Left ventricle myocardium superior (tissue), 1 donor: ENCODE data around the gene ZNF615. TPM values are rescaled to one million over a fixed set of nuclear protein-coding genes. Genes with fewer than 3 reads are reported as not detected.
"Not testable (repeated sequence)": the region's sequence is repeated elsewhere in the genome, so short reads cannot be mapped to it uniquely, and the experiment has no call there.

Experiments used
- ATAC-seq: fragments of 200-7000 bp; cut with Tn5 transposase; one replicate; pipeline ENCODE4 v1.9.1; 2020; ENCODE audit warnings: mild to moderate bottlenecking, moderate library complexity
- DNase-seq: peaks from one replicate; pipeline ENCODE4 v3.0.0-alpha.2; 2020
- intact Hi-C: fragments of 100-400 bp; cut with micrococcal nuclease; formaldehyde crosslinking; loops from one replicate; pipeline ENCODE4 v1.11.0; 2022
- long read RNA-seq: library from polyadenylated mRNA; unstranded; transcript quantifications from one replicate; pipeline ENCODE4 v2.0.0, GENCODE V29; 2021
- total RNA-seq: library from RNA; stranded (reverse); fragmentation: NEBNext Ultra II Directional; extraction: Animal tissue kit (Norgen Biotek cat#: 25700); gene quantifications from one replicate; pipeline ENCODE4 v1.2.1, GENCODE V29; 2021
- donor health status: DM: no; HTN: yes; CAD: no; lungs with severe emphysema.

Gene ZNF615
- total RNA-seq = 12.2 TPM
- long read RNA-seq, full-length matches to known transcripts = 6 of 10 reads
- long read RNA-seq, partial matches to known transcripts = 0 of 10 reads
- long read RNA-seq, other reads (novel, unspliced or antisense) = 4 of 10 reads

- ATAC-seq (peak; percentile 99), DNase-seq (peak; percentile 94)
- intact Hi-C loops = no loop called here
Observed at GRCh38 chr19:52007806-52008557, at the start of gene ZNF615. ZNF615 (minus strand) TSS chr19:52008211; CDS start chr19:52003711, 4,500 bp downstream.

DNA sequence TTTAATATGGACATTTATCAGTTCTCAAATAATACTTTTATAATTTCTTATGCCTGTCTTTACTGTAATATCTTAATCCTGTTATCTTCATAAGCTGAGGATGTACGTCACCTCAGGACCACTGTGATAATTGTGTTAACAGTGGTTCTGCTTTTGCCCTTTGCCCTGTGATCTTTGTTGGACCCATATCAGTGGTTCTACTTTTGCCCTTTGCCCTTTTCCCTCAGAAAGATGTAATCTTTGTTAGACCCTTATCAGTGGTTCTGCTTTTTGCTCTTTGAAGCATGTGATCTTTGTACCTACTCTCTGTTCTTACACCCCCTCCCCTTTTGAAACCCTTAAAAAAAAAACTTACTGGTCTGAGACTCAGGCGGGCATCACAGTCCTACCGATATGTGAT is 48.5 kb upstream of the ZNF615 start:
- ATAC-seq, intact Hi-C loops, DNase-seq: not testable (repeated sequence)

DNA sequence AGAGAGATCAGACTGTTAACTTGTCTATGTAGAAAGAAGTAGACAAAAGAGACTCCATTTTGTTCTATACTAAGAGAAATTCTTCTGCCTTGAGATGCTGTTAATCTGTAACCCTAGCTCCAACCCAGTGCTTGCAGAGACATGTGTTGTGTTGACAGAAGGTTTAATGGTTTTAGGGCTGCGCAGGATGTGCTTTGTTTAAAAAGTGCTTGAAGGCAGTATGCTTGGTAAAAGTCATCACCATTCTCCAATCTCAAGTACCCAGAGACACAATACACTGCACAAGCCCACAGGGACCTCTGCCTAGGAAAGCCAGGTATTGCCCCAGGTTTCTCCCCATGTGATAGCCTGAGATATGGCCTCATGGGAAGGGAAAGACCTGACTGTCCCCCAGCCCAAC is 43.7 kb upstream of the ZNF615 start:
- intact Hi-C loops, ATAC-seq, DNase-seq: not testable (repeated sequence)

DNA sequence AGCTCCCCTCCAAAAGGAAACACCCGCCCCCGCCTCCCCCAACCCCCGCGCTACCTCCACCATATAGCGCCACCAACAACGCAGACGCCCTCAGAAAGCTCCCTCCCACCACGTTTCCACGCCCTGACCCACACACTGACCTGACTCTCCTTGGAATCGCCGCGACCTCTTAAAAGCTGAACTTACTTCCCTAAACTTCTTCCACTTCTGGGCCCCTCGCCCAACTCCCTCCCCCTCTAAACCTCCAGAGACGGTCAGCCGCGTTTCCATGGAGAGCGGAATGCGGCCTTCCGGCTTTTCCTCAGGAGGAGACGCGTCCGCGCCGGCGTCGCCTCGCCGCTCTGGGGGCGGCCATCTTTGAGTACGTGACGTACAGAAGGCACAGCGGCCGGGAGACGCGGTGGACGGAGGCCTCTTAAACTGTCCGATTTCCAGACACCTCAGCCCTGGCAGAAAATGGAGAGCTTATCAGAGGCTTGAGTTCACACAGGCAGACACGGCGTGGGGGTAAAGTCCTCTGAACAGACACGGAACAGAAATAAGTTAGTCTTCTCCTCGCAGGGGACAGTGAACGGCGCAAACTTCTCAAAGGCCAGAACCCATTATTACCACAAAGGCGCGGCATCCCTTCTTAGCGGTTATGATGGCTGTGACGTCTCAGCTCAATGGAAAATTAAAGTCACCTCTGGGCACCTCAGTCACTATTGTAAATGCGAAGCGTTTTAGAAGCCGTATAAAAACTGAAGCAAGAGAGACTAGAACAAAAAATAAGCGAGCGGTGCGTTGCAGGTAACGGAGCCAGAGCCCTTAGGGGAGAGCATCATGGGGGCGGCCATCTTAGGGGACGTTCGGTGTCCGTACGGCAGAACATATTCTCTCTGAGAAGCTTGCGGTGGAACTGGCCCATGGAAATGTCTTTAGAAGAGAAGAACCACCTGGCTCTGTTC is 40.8 kb upstream of the ZNF615 start, which contains the start of gene ZNF432:
ZNF432 (minus strand) TSS at position 284 of the 947 bp plus-strand sequence. CDS start 1,970 bp downstream, outside the sequence.
- DNase-seq = peak; percentile 97
- intact Hi-C loops = no loop called here

DNA sequence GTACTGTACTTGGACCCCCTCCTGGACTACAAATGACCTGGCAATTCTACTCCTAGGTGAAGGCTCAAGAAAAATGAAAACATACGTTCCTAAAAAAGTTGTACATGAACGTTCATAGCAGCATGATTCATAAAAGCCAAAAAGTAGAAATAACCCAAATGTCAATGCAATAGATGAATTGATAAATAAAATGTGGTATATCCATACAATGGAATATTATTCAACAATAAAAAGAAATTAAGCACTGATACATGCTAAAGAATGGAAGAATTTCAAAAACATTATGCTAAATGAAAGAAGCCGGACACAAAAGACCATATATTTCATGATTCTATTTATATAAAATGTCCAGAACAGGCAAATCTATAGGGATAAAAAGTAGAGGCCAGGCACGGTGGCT is 31.2 kb upstream of the ZNF615 start:
- intact Hi-C loops = no loop called here
- ATAC-seq = no peak
- DNase-seq = no peak

More for the DNA sequence above, 40.8 kb upstream of the ZNF615 start, which contains the start of gene ZNF432:
- peak; percentile 98 for ATAC-seq

GRCh38 chr19:52034051-52034728 is 26.2 kb upstream of the ZNF615 start:
- intact Hi-C loops = no loop called here
- ATAC-seq (no peak), DNase-seq (no peak)

DNA sequence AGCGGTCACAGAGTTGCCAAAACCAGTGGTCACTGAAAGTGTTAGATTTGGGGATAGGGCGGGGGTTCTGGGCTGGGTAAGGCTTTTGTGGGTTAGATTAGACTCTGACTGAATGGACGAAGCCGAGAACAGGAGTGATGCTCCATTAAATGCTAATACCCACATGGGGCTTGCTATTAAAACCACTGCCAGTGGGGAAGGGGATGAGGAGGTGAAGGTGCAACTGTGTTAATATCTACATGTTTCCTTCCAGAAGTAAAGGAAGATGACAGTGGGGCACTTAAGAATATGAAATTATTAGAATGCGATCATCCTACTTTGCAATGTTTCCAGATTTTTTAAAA is 20.7 kb upstream of the ZNF615 start:
- peak; percentile 37 for ATAC-seq
- no peak for DNase-seq
- intact Hi-C loops = no loop called here

DNA sequence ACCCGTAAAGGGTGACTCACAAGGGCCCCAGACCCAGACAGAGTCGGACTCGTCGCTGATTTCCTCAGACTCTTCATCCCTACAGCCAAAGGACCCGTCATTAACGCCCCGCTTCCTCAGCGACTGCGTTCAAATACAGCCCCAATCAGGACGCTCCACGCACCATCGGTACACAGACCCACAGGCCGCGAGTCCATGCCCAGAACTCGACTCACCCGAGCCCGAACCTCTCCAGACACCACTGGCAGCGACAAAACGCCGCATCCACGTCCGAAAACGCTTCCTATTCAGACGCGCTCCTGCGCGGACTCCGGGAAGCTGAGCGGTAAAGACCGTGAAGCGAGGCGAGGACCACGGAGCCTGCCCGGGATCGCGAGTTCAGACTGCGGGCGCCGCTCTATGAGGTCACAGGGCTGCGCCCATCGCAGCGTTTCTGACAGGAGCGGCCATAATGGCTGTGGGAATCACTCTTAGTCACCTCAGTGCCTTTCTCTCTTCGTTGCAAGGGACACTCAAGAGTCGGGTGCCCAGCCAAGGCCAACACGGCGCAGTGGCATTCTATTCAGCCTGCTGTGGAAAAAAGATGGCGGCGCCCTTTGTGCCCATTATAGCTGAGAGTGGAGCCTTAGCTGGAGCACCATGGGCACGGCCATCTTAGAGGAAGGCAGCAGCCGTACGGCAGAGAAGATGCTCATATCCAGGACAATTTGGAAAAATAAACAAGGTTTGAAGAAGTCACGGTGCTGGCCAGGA is 20.2 kb upstream of the ZNF615 start, which contains the start of gene ZNF614:
ZNF614 (minus strand) TSS at position 353 of the 753 bp plus-strand sequence. CDS start 2,634 bp downstream, outside the sequence.
- intact Hi-C loops = no loop called here
- peak; percentile 98 for ATAC-seq
- DNase-seq = peak; percentile 92

- ATAC-seq, DNase-seq, intact Hi-C loops: not testable (repeated sequence)
Observed at GRCh38 chr19:52026255-52026990, 18.4 kb upstream of the ZNF615 start.

DNA sequence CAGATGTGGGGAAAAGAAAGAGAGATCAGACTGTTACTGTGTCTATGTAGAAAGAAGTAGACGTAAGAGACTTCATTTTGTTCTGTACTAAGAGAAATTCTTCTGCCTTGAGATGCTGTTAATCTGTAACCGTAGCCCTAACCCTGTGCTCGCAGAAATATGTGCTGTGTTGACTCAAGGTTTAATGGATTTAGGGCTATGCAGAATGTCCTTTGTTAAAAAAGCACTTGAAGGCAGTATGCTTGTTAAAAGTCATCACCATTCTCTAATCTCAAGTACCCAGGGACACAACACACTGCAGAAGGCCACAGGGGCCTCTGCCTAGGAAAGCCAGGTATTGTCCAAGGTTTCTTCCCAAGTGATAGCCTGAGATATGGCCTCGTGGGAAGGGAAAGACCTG is 16.5 kb upstream of the ZNF615 start:
- intact Hi-C loops, DNase-seq, ATAC-seq: not testable (repeated sequence)

DNA sequence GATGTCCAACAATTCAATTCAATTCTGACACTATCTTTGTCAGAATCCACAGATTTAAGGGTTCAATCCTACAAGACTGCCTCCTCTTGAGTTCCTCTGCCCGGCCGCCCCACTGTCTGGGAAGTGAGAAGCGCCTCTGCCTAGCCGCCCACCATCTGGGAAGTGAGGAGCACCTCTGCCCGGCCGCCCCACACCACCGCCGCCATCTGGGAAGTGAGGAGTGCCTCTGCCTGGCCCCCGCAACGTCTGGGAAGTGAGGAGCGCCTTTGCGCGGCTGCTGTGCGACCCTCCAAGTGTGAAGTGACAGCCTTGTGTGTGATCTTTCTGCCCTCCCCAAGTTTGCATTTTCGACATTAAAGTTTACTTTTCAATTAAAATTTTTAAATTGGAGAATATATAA is 14.2 kb upstream of the ZNF615 start:
- intact Hi-C loops = no loop called here
- ATAC-seq (no peak), DNase-seq (no peak)

DNA sequence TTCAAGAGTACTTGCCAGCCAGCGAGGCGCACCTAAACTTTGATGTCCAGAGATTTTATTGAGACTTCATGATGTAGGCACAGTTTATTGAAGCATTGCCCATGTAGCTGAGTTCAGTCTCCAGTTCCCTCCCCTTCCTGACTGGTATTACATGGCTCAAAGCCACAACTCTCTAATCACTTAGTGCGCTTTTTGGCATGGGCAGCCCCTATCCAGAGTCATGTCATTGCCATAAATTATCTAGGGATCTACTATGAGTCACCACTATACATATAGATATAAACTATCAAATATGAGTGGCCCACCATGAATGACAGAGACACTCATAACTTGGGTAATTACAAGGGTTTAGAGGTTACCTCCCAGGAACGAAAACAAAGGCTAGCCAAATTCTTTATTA is 12.5 kb upstream of the ZNF615 start:
- intact Hi-C loops = no loop called here
- DNase-seq (no peak), ATAC-seq (peak; percentile 31)

DNA sequence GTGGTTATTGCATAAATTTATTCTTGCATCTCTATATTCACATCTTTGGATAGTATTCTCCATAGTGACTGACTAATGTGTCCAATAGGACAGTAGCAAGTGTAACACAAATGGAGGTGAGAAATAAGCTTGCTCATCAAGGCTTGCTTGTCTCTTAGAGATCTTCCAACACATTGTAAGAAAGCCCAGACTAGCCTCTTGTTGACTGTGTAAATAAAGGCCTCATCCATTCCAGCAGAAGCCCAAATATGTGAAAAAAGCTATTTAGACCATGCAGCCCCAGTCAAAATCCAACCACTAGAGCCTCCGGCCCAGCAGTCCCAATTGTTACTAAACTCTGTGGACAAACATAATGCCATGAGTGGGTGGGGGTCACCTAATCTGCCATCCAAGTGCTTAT is 2.7 kb upstream of the ZNF615 start:
- intact Hi-C loops = no loop called here
- no peak for DNase-seq
- no peak for ATAC-seq

DNA sequence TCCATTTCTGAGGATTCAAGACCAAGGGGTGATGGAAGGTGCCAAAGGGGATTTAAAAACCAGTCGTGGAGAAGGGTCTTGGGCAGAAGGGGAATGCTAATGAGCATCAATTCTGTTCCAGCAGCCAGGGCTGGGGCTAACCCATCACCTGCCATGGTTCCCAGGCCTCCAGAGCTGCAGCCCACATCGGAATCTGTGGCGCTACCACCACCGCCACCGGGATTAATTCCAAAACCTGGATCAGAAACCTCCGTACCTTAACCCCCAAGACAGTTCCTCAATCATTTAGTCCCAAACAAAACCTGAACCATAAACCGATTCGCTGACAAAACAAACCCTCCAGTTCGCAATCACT is 583 bp downstream of the ZNF615 start:
- peak; percentile 59 for ATAC-seq
- DNase-seq = no peak
- intact Hi-C loops = no loop called here

DNA sequence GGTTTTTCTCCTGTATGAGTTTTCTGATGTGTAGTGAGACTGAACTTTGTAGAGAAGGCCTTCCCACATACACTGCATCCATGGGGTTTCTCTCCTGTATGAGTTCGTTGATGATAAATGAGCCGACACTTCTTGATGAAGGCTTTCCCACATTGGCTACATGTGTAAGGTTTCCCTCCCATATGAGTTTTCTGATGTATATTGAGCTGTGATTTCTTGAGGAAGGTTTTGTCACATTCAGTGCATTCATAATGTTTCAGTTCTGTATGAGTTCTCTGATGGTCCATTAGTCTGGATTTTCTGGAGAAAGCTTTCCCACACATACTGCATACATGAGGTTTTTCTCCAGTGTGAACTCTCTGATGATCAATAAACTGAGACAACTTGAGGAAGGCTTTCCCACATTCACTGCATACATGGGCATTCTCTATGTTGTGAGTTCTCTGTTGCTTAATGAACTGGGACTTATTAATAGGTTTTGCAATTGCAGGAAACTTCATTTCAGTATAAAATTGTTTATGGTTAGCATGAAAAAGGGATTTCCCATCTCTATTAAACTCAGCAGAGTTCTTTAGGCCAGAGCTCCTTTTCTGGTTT is 13.9 kb downstream of the ZNF615 start:
- no peak for DNase-seq
- ATAC-seq = no peak
- intact Hi-C loops = no loop called here

- intact Hi-C loops = no loop called here
- DNase-seq = no peak
- ATAC-seq = no peak
Observed at GRCh38 chr19:51993422-51993821, 14.6 kb downstream of the ZNF615 start.
